K562 (cell line): ENCODE results near the gene B4GALNT4. TPM values are rescaled to one million over a fixed set of nuclear protein-coding genes. Genes with fewer than 3 reads are reported as not detected.

Experiments
- ATAC-seq: fragments of 200-7000 bp; cut with Tn5 transposase; 3 replicates; pipeline ENCODE4 v1.9.1; 2020; ENCODE audit warnings: moderate library complexity
- BruUV-seq: library from RNA; stranded (reverse); fragments of 400-500 nt; replicated peaks from 2 replicates; lab custom pipeline; 2021; lab: Mats Ljungman, UMichigan
- CTCF ChIA-PET: fragments of 300-600 bp; formaldehyde crosslinking; extraction: SDS; loops from one replicate; lab custom pipeline; 2021; ENCODE audit warnings: low intra/inter-chr PET ratio; lab: Yijun Ruan, JAX
- POLR2A ChIA-PET: fragments of 300-600, 350-650 bp; sonication (Branson Sonifier 250); formaldehyde crosslinking; extraction: SDS; loops from one replicate; lab custom pipeline; 2021; ENCODE audit warnings: antibody characterized with exemption, inconsistent platforms; lab: Yijun Ruan, JAX
- DNase-seq, 4 experiments: peaks; one replicate each; pipeline versions ENCODE4 v3.0.0 to v3.0.0-alpha.2; 2011 to 2018; ENCODE audit warnings: low spot score in 3 of 4, mixed read lengths in 3 of 4; ENCODE audit errors: extremely low read depth in 1 of 4
- FAIRE-seq: peaks from 2 replicates; lab custom pipeline; 2011; peaks lifted over from hg19 to GRCh38; lab: Jason Lieb, UNC
- H2AFZ ChIP-seq: 2 replicates; pipeline ENCODE4 v1.6.0; 2011; ENCODE audit warnings: low read depth, low read length, control low read depth, inconsistent platforms
- H3K27ac ChIP-seq: fragments of 200-600 bp; 3 replicates; pipeline ENCODE4 v1.8.0; 2011; ENCODE audit warnings: low read depth, mild to moderate bottlenecking, control low read depth, inconsistent platforms, low read length, moderate library complexity, mixed read lengths; ENCODE audit errors: extremely low read depth
- H3K27me3 ChIP-seq, 2 experiments: fragments of 300-600 bp in 1 of 2; 2 replicates in 1 of 2; 3 replicates in 1 of 2; pipeline versions ENCODE4 v1.6.0 to v1.8.0; 2011; ENCODE audit warnings: inconsistent platforms in 2 of 2, low read length in 2 of 2, mild to moderate bottlenecking in 1 of 2, mixed read lengths in 1 of 2, moderate library complexity in 1 of 2; ENCODE audit not compliant: control insufficient read depth in 2 of 2, insufficient read depth in 2 of 2
- H3K36me3 ChIP-seq: fragments of 300-600 bp; 3 replicates; pipeline ENCODE4 v1.8.0; 2011; ENCODE audit warnings: mild to moderate bottlenecking, low read length, inconsistent platforms; ENCODE audit not compliant: control insufficient read depth, insufficient read depth
- H3K4me1 ChIP-seq, 2 experiments: fragments of 200-600 bp in 1 of 2; replicated peaks in 1 of 2; 2 replicates in 1 of 2; 3 replicates in 1 of 2; pipeline versions ENCODE4 v1.5.1 to v1.8.0; 2011; ENCODE audit warnings: inconsistent platforms in 2 of 2, low read length in 2 of 2, mild to moderate bottlenecking in 1 of 2, mixed read lengths in 1 of 2, moderate library complexity in 1 of 2; ENCODE audit not compliant: control insufficient read depth in 2 of 2, insufficient read depth in 2 of 2
- H3K4me2 ChIP-seq: 2 replicates; pipeline ENCODE4 v1.6.1; 2011; ENCODE audit warnings: low read length, control low read depth, inconsistent platforms, mixed read lengths; ENCODE audit not compliant: insufficient read depth
- H3K4me3 ChIP-seq: fragments of 200-600 bp; sonication (generic), shearing (Covaris generic); 2 replicates; pipeline ENCODE4 v1.5.1; 2016; ENCODE audit warnings: control low read depth, inconsistent platforms
- H3K79me2 ChIP-seq: fragments of 200-600 bp; 3 replicates; pipeline ENCODE4 v1.8.0; 2011; ENCODE audit warnings: low read length, inconsistent platforms; ENCODE audit not compliant: control insufficient read depth, insufficient read depth
- H3K9ac ChIP-seq, 2 experiments: 2 replicates each; pipeline versions ENCODE4 v1.6.0 to v1.6.1; 2011; ENCODE audit warnings: low read depth in 2 of 2, low read length in 2 of 2, control low read depth in 1 of 2, inconsistent platforms in 1 of 2, mild to moderate bottlenecking in 1 of 2, mixed read lengths in 1 of 2; ENCODE audit not compliant: insufficient read depth in 1 of 2
- H3K9me1 ChIP-seq: one replicate; pipeline ENCODE4 v1.6.0; 2011; ENCODE audit warnings: inconsistent platforms, mild to moderate bottlenecking, low read length, moderate library complexity; ENCODE audit not compliant: control insufficient read depth, insufficient read depth
- H3K9me3 ChIP-seq: replicated peaks from 2 replicates; pipeline ENCODE4 v1.5.1; 2011; ENCODE audit warnings: low read depth, low read length, inconsistent platforms; ENCODE audit not compliant: control insufficient read depth, insufficient read depth
- H4K20me1 ChIP-seq: replicated peaks from 2 replicates; pipeline ENCODE4 v1.6.1; 2011; ENCODE audit warnings: low read length, inconsistent platforms, mixed read lengths; ENCODE audit not compliant: control insufficient read depth, insufficient read depth
- CTCF ChIP-seq, 3 experiments: IDR thresholded peaks in 2 of 3; conservative IDR thresholded peaks in 1 of 3; 2 replicates each; pipeline ENCODE4 v1.5.1; 2011 to 2012; ENCODE audit warnings: low read length in 3 of 3, mild to moderate bottlenecking in 3 of 3, control low read depth in 2 of 3, improper control_type of control experiment in 1 of 3, inconsistent platforms in 1 of 3, low read depth in 1 of 3, mixed read lengths in 1 of 3, moderate library complexity in 1 of 3; ENCODE audit not compliant: insufficient read depth in 2 of 3
- FOXJ2 ChIP-seq: fragments of 200-800 bp; sonication (Bioruptor generic); IDR thresholded peaks from 2 replicates; pipeline ENCODE4 v1.6.1; 2016; ENCODE audit warnings: missing genetic modification characterization, missing compliant biosample characterization
- RBM39 ChIP-seq: fragments of 200-400 bp; formaldehyde crosslinking; optimal IDR thresholded peaks from 2 replicates; pipeline ENCODE3; 2018; ENCODE audit warnings: low read depth, low read length
- SIN3B ChIP-seq: fragments of 450-650 bp; IDR thresholded peaks from 2 replicates; pipeline ENCODE4 v1.6.1; 2017; ENCODE audit warnings: low read depth, mild to moderate bottlenecking, moderate library complexity
- ZBTB33 ChIP-seq: sonication (generic); formaldehyde crosslinking; IDR thresholded peaks from 2 replicates; pipeline ENCODE4 v1.8.1; 2023; ENCODE audit warnings: mild to moderate bottlenecking, missing genetic modification reagents
- WGBS: fragments of 100-300 bp; shearing (Covaris generic); methylation state at CpG from one replicate; pipeline ENCODE4 v1.1.6; 2016; ENCODE audit warnings: low coverage, mixed read lengths; ENCODE audit not compliant: insufficient coverage; ENCODE audit errors: missing lambda C conversion rate; 5-methylcytosine and 5-hydroxymethylcytosine counted together
- in situ Hi-C: fragments of 300-500 bp; cut with MboI; formaldehyde crosslinking; loops from 4 replicates; pipeline ENCODE4 v1.15.0; 2018; ENCODE audit warnings: inconsistent platforms, mixed read lengths
- intact Hi-C: fragments of 100-400 bp; cut with micrococcal nuclease; formaldehyde crosslinking; loops from 2 replicates; pipeline ENCODE4 v1.14.2; 2022
- polyA plus RNA-seq, 8 experiments: library from polyadenylated mRNA; depleted of rRNA in 4 of 8; stranded (reverse) in 5 of 8; unstranded in 3 of 8; fragments of >200 nt; fragmentation: Nextera tagmentation in 2 of 8; fragmentation: Illumina TruSeq in 1 of 8; extraction: Ambion mirVana in 2 of 8; extraction: Trizol in 1 of 8; gene quantifications; 2 replicates each; pipeline versions ENCODE4 v1.2.1 to v1.2.3, GENCODE V29; 2011 to 2014; ENCODE audit warnings: inconsistent platforms in 1 of 8, missing spikeins in 1 of 8
- total RNA-seq, 7 experiments: library from RNA; depleted of rRNA in 6 of 7; stranded (reverse); fragments of >200 nt in 6 of 7; fragmentation: Illumina TruSeq in 2 of 7; extraction: Trizol in 2 of 7; gene quantifications; 2 replicates each; pipeline versions ENCODE4 v1.2.1 to v1.2.3, GENCODE V29; 2011 to 2021; ENCODE audit warnings: low replicate concordance in 1 of 7

B4GALNT4 gene
- total and polyA plus RNA-seq, 9 of the 15 experiments (the other 6 are each of a cell fraction or from before 2014, with no cell fraction given), result 0.20 to 37.1 (median 10.8) TPM; not detected in 1

GRCh38 chr11:390175-390574 is 20.9 kb downstream of the B4GALNT4 start:
- DNase-seq, result peak in 3 of 4 experiments; percentile 23 to 57 (median 30)
- no peaks in the 10 kb centered on the region for H3K9me1 ChIP-seq
- no peak overlapping the region for H3K9ac ChIP-seq
- WGBS, result 70% methylated on average over 8 of the region's 11 CpGs
- H3K79me2 ChIP-seq, result peaks cover 20% of the 10 kb centered on the region
- no peak overlapping the region for H3K27ac ChIP-seq
- H3K4me2 ChIP-seq, result no peak overlapping the region
- BruUV-seq, result no TSS peak
- FAIRE-seq, result no peak
- H3K4me3 ChIP-seq, result no peak overlapping the region
- peak; percentile 76; the same call in 1 of the 2 replicates for TF ChIP-seq ZBTB33 (CRISPR knock-in tag)
- no peak for TF ChIP-seq RBM39
- peak; percentile 33 to 45 (median 43); a peak in 4 of 6 replicates for TF ChIP-seq CTCF (IDR thresholded peaks at IDR 0.05 in 2 of 3, conservative IDR thresholded peaks at IDR 0.05 in 1 of 3; ENCODE audit: insufficient read depth in 2 of 3, low read depth in 1 of 3, low read length in 3 of 3)
- TF ChIP-seq FOXJ2 (tag), result no peak
- no peak for TF ChIP-seq SIN3B
- H2AFZ ChIP-seq, result no peak overlapping the region
- no peaks in the 10 kb centered on the region for H3K36me3 ChIP-seq
- no peaks in the 10 kb centered on the region for H3K27me3 ChIP-seq
- CTCF ChIA-PET, result no interaction called here
- POLR2A ChIA-PET, result no interaction called here
- H3K4me1 ChIP-seq, result peaks cover 25 to 60% of the 10 kb centered on the region in 2 experiments
- in situ Hi-C loops (no loop called here), intact Hi-C loops (loop anchor here (5.0 kb wide), 1 partner anchor 57 kb away; no protein-coding TSS in a partner anchor)
- H4K20me1 ChIP-seq, result no peaks in the 10 kb centered on the region
- no peak for ATAC-seq
- H3K9me3 ChIP-seq, result peaks cover 2% of the 10 kb centered on the region; the same call in 1 of the 2 replicates
